GM12892 (cell line): ENCODE results near the gene AP1S3.

Source experiments
- POLR2A ChIP-seq: IDR thresholded peaks from 2 replicates; pipeline ENCODE4 v1.6.1; 2011; ENCODE audit warnings: low read depth, low read length, control low read depth
- TAF1 ChIP-seq: IDR thresholded peaks from 2 replicates; pipeline ENCODE4 v1.6.1; 2011; ENCODE audit warnings: low read depth, mild to moderate bottlenecking, control low read depth, low read length, borderline replicate concordance

GRCh38 chr2:223853425-223853837 is 16.0 kb upstream of the AP1S3 start:
- TF ChIP-seq POLR2A (no peak), TAF1 (no peak)
